HEK293 (cell line): ENCODE measurements around the gene APOA5.

Source experiments
- CTCF ChIP-seq: fragments of 450-650 bp; formaldehyde crosslinking; IDR thresholded peaks from 2 replicates; pipeline ENCODE4 v1.5.1; 2016; ENCODE audit warnings: missing biosample characterization, missing genetic modification characterization
- KLF10 ChIP-seq: fragments of 450-650 bp; IDR thresholded peaks from 2 replicates; pipeline ENCODE4 v1.5.1; 2018; ENCODE audit warnings: missing biosample characterization, mild to moderate bottlenecking, missing genetic modification characterization
- ZBTB1 ChIP-seq: fragments of 450-650 bp; formaldehyde crosslinking; IDR thresholded peaks from 2 replicates; pipeline ENCODE4 v1.5.1; 2016; ENCODE audit warnings: missing biosample characterization, missing genetic modification characterization
- ZNF10 ChIP-seq: fragments of 450-650 bp; formaldehyde crosslinking; IDR thresholded peaks from 2 replicates; pipeline ENCODE4 v1.5.1; 2017; ENCODE audit warnings: missing biosample characterization, missing genetic modification characterization
- ZNF600 ChIP-seq: fragments of 450-650 bp; formaldehyde crosslinking; IDR thresholded peaks from 2 replicates; pipeline ENCODE4 v1.5.1; 2016; ENCODE audit warnings: missing biosample characterization, missing genetic modification characterization

GRCh38 chr11:116800610-116801009 is 8.9 kb upstream of the APOA5 start:
- no peak for TF ChIP-seq CTCF (tag by site-specific recombination)
- TF ChIP-seq KLF10, result no peak
- no peak for TF ChIP-seq ZNF600 (tag by site-specific recombination)
- TF ChIP-seq ZNF10 (tag by site-specific recombination), result no peak
- TF ChIP-seq ZBTB1 (tag by site-specific recombination), result no peak
